22Rv1 (cell line): Measurements from ENCODE around the gene SLC25A53.

ENCODE experiments used
- CTCF ChIP-seq: fragments of 450-650 bp; IDR thresholded peaks from 2 replicates; pipeline ENCODE4 v1.5.1; 2017; ENCODE audit warnings: mild to moderate bottlenecking
- ZFX ChIP-seq: fragments of 450-650 bp; IDR thresholded peaks from 2 replicates; pipeline ENCODE4 v1.6.1; 2017; ENCODE audit warnings: antibody characterized with exemption, borderline replicate concordance

GRCh38 chrX:104084534-104085277 is 72.1 kb downstream of the SLC25A53 start:
- TF ChIP-seq CTCF (no peak), ZFX (no peak)
